ENCODE results near the gene LRRC75A. TPM values are rescaled to one million over a fixed set of nuclear protein-coding genes. Genes with fewer than 3 reads are reported as not detected.

LRRC75A gene
- total and polyA plus RNA-seq, 2 of the 8 experiments (the other 6 are each of a cell fraction or from before 2014, with no cell fraction given), result 9.7 to 9.9 TPM

DNA sequence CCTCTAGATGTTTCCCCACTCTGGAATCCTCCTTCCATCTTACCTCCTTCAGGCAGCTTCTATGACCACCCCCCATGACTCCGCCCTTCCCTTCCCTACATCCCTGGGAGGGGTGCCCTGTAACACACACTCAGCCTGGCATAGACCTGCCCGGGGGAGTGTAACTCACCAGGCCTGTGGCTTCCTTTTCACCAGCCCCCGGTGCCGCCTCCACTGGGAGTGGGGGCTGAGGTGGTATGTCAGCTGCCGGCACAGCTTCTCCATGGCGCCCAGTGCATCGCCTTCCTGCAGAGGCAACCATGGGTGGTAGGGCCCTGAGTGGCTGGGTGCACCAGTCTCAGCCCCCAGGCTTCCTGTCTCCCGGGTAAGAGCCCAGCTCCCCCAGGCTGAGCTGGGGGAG lies 44.3 kb downstream of the LRRC75A start:
- DNase-seq (ENCODE audit: low read depth in 1 of 2, low spot score in 2 of 2) (no peak), FAIRE-seq (no peak)
- ChIA-PET POLR2A (ENCODE audit: partially characterized antibody) (interaction anchor here (0.9 to 17.6 kb wide), 5 partner anchors 6 to 67 kb away, joined by 3 to 204 read pairs (median 3); partner anchors contain the start of gene UBB), CTCF (ENCODE audit: partially characterized antibody) (interaction anchor here (0.7 to 36.9 kb wide), 3 partner anchors 16 to 74 kb away, joined by 3 to 941 read pairs (median 5); partner anchors contain the start of gene UBB)
- Histone ChIP-seq H4K5ac (ENCODE audit: insufficient read length, low read depth, low read length) (no peak overlapping the region), H3K56ac (replicated peaks; ENCODE audit: insufficient read length, low read depth, low read length) (no peak overlapping the region), H4K20me1 (replicated peaks in 1 of 2; ENCODE audit: control insufficient read depth in 1 of 2, insufficient read depth in 2 of 2, low read length in 2 of 2) (peaks cover 5 to 35% of the 10 kb centered on the region in 2 experiments), H3K4me1 (replicated peaks in 1 of 4; ENCODE audit: control insufficient read depth in 3 of 4, insufficient read depth in 4 of 4, low read length in 3 of 4) (peaks cover 0 to 3% (median 0%) of the 10 kb centered on the region in 4 experiments; a peak in 2 of 7 replicates), H3K9ac (replicated peaks in 1 of 4; ENCODE audit: extremely low read depth in 1 of 4, low read depth in 3 of 4, low read length in 3 of 4) (no peak overlapping the region), H2BK120ac (replicated peaks; ENCODE audit: low read depth, low read length) (no peak overlapping the region), H3K27me3 (replicated peaks in 1 of 4; ENCODE audit: control insufficient read depth in 3 of 4, extremely low read depth in 1 of 4, insufficient read depth in 3 of 4, low read length in 3 of 4) (no peaks in the 10 kb centered on the region), H3K23ac (ENCODE audit: insufficient read length) (no peak overlapping the region), H3K27ac (ENCODE audit: low read depth, low read length) (no peak overlapping the region), H3K4me2 (ENCODE audit: insufficient read depth in 1 of 2, low read depth in 2 of 2, low read length in 2 of 2) (no peak overlapping the region), H2AK5ac (ENCODE audit: low read depth, low read length) (no peak overlapping the region), H3K14ac (ENCODE audit: insufficient read length) (no peak overlapping the region), H2BK12ac (ENCODE audit: low read depth, low read length) (no peak overlapping the region), H3K4ac (replicated peaks; ENCODE audit: insufficient read length, low read depth, low read length) (no peak overlapping the region), H2BK20ac (ENCODE audit: low read length) (no peak overlapping the region), H3K79me1 (ENCODE audit: low read depth, low read length) (peaks cover 3% of the 10 kb centered on the region; the same call in 1 of the 2 replicates), H2BK5ac (ENCODE audit: low read depth, low read length) (no peak overlapping the region), H3K79me2 (ENCODE audit: control insufficient read depth in 1 of 2, insufficient read depth in 2 of 2, low read length in 2 of 2) (no peaks in the 10 kb centered on the region), H4K8ac (ENCODE audit: extremely low read depth, insufficient read depth, low read length) (no peak overlapping the region; the same call in 1 of the 2 replicates), H2AFZ (ENCODE audit: low read length) (no peak overlapping the region), H4K91ac (replicated peaks; ENCODE audit: insufficient read length, low read length) (no peak overlapping the region), H2BK15ac (ENCODE audit: low read length) (no peak overlapping the region), H3K23me2 (ENCODE audit: low read depth, low read length) (no peaks in the 10 kb centered on the region), H3K9me3 (ENCODE audit: insufficient read depth in 2 of 2, low read depth in 1 of 2, low read length in 1 of 2) (no peaks in the 10 kb centered on the region), H3K4me3 (ENCODE audit: extremely low read depth in 1 of 4, insufficient read depth in 2 of 4, low read depth in 3 of 4, low read length in 4 of 4) (no peak overlapping the region), H3K36me3 (ENCODE audit: control insufficient read depth in 2 of 4, insufficient read depth in 4 of 4, low read length in 3 of 4) (peaks cover 5 to 49% (median 14%) of the 10 kb centered on the region in 4 experiments), H3K18ac (ENCODE audit: extremely low read depth, low read length) (no peak overlapping the region)
- WGBS, 2 experiments (ENCODE audit: extremely low coverage in 1 of 2, insufficient coverage in 1 of 2, insufficient read length in 1 of 2, insufficient replicate concordance in 2 of 2, low coverage in 1 of 2, low lambda C conversion rate in 2 of 2, missing lambda C conversion rate in 1 of 2), result 88% methylated on average over 8 of the region's 8 CpGs; no CpG with 5 or more reads in 1 of the 2 experiments
- no peak for TF ChIP-seq TAF7 (optimal IDR thresholded peaks at IDR 0.05; ENCODE audit: borderline replicate concordance, low read depth, low read length)
- TF ChIP-seq CEBPB (IDR thresholded peaks at IDR 0.05; ENCODE audit: low read depth, low read length), result no peak
- no peak for TF ChIP-seq CBX5 (IDR thresholded peaks at IDR 0.05; ENCODE audit: low read depth, low read length)
- no peak for TF ChIP-seq ASH2L (IDR thresholded peaks at IDR 0.05; ENCODE audit: low read length)
- no peak for TF ChIP-seq CTBP2 (IDR thresholded peaks at IDR 0.05; ENCODE audit: borderline replicate concordance, insufficient read depth, insufficient read length, low read length)
- TF ChIP-seq TCF12 (IDR thresholded peaks at IDR 0.05; ENCODE audit: low read depth, low read length), result no peak
- TF ChIP-seq KDM1A (IDR thresholded peaks at IDR 0.05; ENCODE audit: borderline replicate concordance, low read length), result no peak
- TF ChIP-seq KDM5A (IDR thresholded peaks at IDR 0.05; ENCODE audit: low read length), result no peak
- TF ChIP-seq TAF1 (IDR thresholded peaks at IDR 0.05; ENCODE audit: low read depth, low read length), result no peak
- no peak for TF ChIP-seq EGR1 (IDR thresholded peaks at IDR 0.05; ENCODE audit: borderline replicate concordance, low read depth, low read length)
- TF ChIP-seq EP300 (IDR thresholded peaks at IDR 0.05; ENCODE audit: borderline replicate concordance in 1 of 2, low read depth in 2 of 2, low read length in 2 of 2), result no peak
- TF ChIP-seq RNF2 (IDR thresholded peaks at IDR 0.05; ENCODE audit: borderline replicate concordance, low read depth, low read length, missing control alignments, poor library complexity, severe bottlenecking), result no peak
- TF ChIP-seq NANOG (IDR thresholded peaks at IDR 0.05; ENCODE audit: insufficient read depth, low read depth, low read length, poor library complexity, severe bottlenecking), result no peak

Measured in H1 (cell line).